HepG2 (cell line): ENCODE data around the gene IRGQ. TPM values are rescaled to one million over a fixed set of nuclear protein-coding genes. Genes with fewer than 3 reads are reported as not detected.

Experiments used
- ASH2L ChIP-seq: fragments of 300-600, 200-600 bp; sonication (generic); IDR thresholded peaks from 2 replicates; pipeline ENCODE4 v1.7.0; 2017; ENCODE audit warnings: low read depth, mild to moderate bottlenecking, moderate library complexity, mixed read lengths, low read length; ENCODE audit not compliant: insufficient read length
- DPF2 ChIP-seq: sonication (generic); formaldehyde crosslinking; IDR thresholded peaks from 2 replicates; pipeline ENCODE4 v1.4.0; 2020; ENCODE audit warnings: mild to moderate bottlenecking, low read depth, missing genetic modification reagents, borderline replicate concordance
- KLF12 ChIP-seq: sonication (generic); formaldehyde crosslinking; IDR thresholded peaks from 2 replicates; pipeline ENCODE4 v1.4.0; 2020; ENCODE audit warnings: missing genetic modification reagents, borderline replicate concordance
- KMT2B ChIP-seq: IDR thresholded peaks from 2 replicates; pipeline ENCODE4 v1.6.1; 2016; ENCODE audit warnings: missing genetic modification reagents, missing compliant biosample characterization
- NCOA5 ChIP-seq: sonication (generic); formaldehyde crosslinking; IDR thresholded peaks from 2 replicates; pipeline ENCODE4 v1.4.0; 2020; ENCODE audit warnings: missing genetic modification reagents
- NFIC ChIP-seq: IDR thresholded peaks from 2 replicates; pipeline ENCODE4 v1.6.1; 2012; ENCODE audit warnings: mild to moderate bottlenecking, low read length, inconsistent platforms
- NFYC ChIP-seq: IDR thresholded peaks from 2 replicates; pipeline ENCODE4 v1.6.1; 2016; ENCODE audit warnings: missing genetic modification reagents, missing compliant biosample characterization
- NR1H2 ChIP-seq: sonication (generic); formaldehyde crosslinking; IDR thresholded peaks from 2 replicates; pipeline ENCODE4 v1.8.1; 2022; ENCODE audit warnings: low read depth, missing genetic modification reagents, borderline replicate concordance
- RNF219 ChIP-seq: sonication (generic); formaldehyde crosslinking; IDR thresholded peaks from 2 replicates; pipeline ENCODE4 v1.5.0; 2020; ENCODE audit warnings: mild to moderate bottlenecking, missing genetic modification reagents
- SETDB1 ChIP-seq: sonication (generic); formaldehyde crosslinking; IDR thresholded peaks from 2 replicates; pipeline ENCODE4 v1.5.1; 2020; ENCODE audit warnings: missing genetic modification reagents, mild to moderate bottlenecking, borderline replicate concordance
- SP4 ChIP-seq: sonication (generic); formaldehyde crosslinking; IDR thresholded peaks from 2 replicates; pipeline ENCODE4 v1.8.1; 2023; ENCODE audit warnings: mild to moderate bottlenecking, missing genetic modification reagents
- STAG1 ChIP-seq: sonication (generic); formaldehyde crosslinking; IDR thresholded peaks from 2 replicates; pipeline ENCODE4 v1.4.0; 2020; ENCODE audit warnings: missing genetic modification reagents
- TCF12 ChIP-seq, 2 experiments: fragments of 450-650 bp in 1 of 2; sonication (generic) in 1 of 2; formaldehyde crosslinking in 1 of 2; IDR thresholded peaks; 2 replicates each; pipeline versions ENCODE4 v1.6.1 to v1.8.0; 2017 to 2022; ENCODE audit warnings: antibody characterized with exemption in 1 of 2, mild to moderate bottlenecking in 1 of 2, missing genetic modification reagents in 1 of 2, moderate library complexity in 1 of 2
- ZC3H4 ChIP-seq: sonication (generic); formaldehyde crosslinking; IDR thresholded peaks from 2 replicates; pipeline ENCODE4 v1.4.0; 2020; ENCODE audit warnings: missing genetic modification reagents, borderline replicate concordance
- ZNF281 ChIP-seq: sonication (generic); formaldehyde crosslinking; IDR thresholded peaks from 2 replicates; pipeline ENCODE4 v1.4.0; 2020; ENCODE audit warnings: missing genetic modification reagents, borderline replicate concordance
- polyA plus RNA-seq, 8 experiments: library from polyadenylated mRNA; depleted of rRNA in 3 of 8; stranded (reverse) in 7 of 8; unstranded in 1 of 8; fragments of >200 nt; fragmentation: Illumina TruSeq in 4 of 8; extraction: Trizol in 4 of 8; gene quantifications; 2 replicates each; pipeline versions ENCODE4 v1.2.1 to v1.2.3, GENCODE V29; 2011 to 2016; ENCODE audit warnings: low read depth in 4 of 8, missing spikeins in 1 of 8, mixed read lengths in 1 of 8; ENCODE audit not compliant: insufficient read depth in 1 of 8
- total RNA-seq, 5 experiments: library from RNA; depleted of rRNA; stranded (reverse); fragments of >200 nt; fragmentation: Illumina TruSeq; extraction: Trizol; gene quantifications; 2 replicates each; pipeline ENCODE4 v1.2.3, GENCODE V29; 2016; ENCODE audit warnings: low read depth in 1 of 5
- TF ChIP-seq, protein P1 (sequence below): sonication (generic); formaldehyde crosslinking; IDR thresholded peaks from 2 replicates; pipeline ENCODE4 v1.8.0; 2022; ENCODE audit warnings: missing genetic modification reagents, mild to moderate bottlenecking, borderline replicate concordance

The IRGQ gene
- total and polyA plus RNA-seq, 2 of the 13 experiments (the other 11 are each of a cell fraction or from before 2014, with no cell fraction given): 11.6 to 12.4 TPM

DNA sequence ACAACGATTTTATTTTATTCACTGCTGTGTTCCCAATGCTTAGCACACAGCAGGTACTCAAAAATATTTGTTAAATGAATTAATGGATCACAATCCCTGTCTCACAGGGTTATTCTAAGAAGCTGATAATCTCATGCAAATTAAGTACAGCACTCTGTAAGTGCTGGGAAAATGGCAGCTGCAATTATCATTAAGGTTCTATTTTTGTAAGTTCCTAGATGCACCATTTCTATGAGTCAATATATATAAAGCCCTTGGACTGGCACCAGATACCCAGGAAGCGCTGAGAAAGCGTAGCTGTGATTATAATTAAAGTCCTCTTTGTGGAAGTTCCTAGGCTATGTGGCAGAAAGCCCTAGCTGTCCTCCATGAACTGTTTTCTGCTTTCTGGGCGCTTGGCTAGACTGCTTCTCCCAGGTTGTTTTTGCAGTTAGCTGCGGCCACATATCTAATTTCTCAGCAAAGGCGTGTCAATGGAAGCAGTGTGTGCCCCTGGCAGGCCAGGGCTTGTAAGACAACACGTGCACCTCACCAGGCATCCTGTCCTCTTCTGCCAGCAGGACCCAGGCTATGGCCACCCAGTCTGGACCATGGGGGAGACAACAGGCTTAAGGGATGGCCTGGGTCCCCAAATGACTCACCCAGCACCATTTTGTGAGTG is 10.8 kb upstream of the IRGQ start (continued):
- TF ChIP-seq DPF2 (CRISPR knock-in tag) (no peak), ASH2L (no peak), ZNF281 (CRISPR knock-in tag) (no peak), TCF12 (IDR thresholded peaks at IDR 0.05) (no peak), TCF12 (CRISPR knock-in tag; IDR thresholded peaks at IDR 0.05) (no peak), RNF219 (CRISPR knock-in tag) (no peak), KMT2B (CRISPR knock-in tag) (no peak), KLF12 (CRISPR knock-in tag) (no peak), SETDB1 (CRISPR knock-in tag) (no peak), SP4 (no peak), NFYC (CRISPR knock-in tag) (no peak), NCOA5 (CRISPR knock-in tag) (no peak), STAG1 (CRISPR knock-in tag) (no peak), NFIC (no peak), NR1H2 (no peak), ZC3H4 (no peak)
- TF ChIP-seq, protein P1, sequence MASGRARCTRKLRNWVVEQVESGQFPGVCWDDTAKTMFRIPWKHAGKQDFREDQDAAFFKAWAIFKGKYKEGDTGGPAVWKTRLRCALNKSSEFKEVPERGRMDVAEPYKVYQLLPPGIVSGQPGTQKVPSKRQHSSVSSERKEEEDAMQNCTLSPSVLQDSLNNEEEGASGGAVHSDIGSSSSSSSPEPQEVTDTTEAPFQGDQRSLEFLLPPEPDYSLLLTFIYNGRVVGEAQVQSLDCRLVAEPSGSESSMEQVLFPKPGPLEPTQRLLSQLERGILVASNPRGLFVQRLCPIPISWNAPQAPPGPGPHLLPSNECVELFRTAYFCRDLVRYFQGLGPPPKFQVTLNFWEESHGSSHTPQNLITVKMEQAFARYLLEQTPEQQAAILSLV: no peak
